Peyer's patch (tissue), 4 donors: ENCODE measurements around the gene MRPS30. TPM values are rescaled to one million over a fixed set of nuclear protein-coding genes. Genes with fewer than 3 reads are reported as not detected.

ENCODE experiments used
- DNase-seq, 3 donors: peaks; one replicate each; pipeline ENCODE4 v3.0.0-alpha.2; 2017 to 2019
- H3K27ac ChIP-seq, 4 donors: fragments of 200-600 bp; sonication (generic); one replicate each; pipeline ENCODE4 v1.5.1; 2016 to 2019
- H3K27me3 ChIP-seq, 2 donors: fragments of 200-600 bp; sonication (generic); one replicate each; pipeline ENCODE4 v1.5.1; 2019
- H3K36me3 ChIP-seq, 3 donors: fragments of 200-600 bp; sonication (generic); one replicate each; pipeline ENCODE4 v1.5.1; 2016 to 2019
- H3K4me1 ChIP-seq, 4 donors: fragments of 200-600 bp; sonication (generic); one replicate each; pipeline ENCODE4 v1.5.1; 2016 to 2019
- H3K4me3 ChIP-seq, 4 donors: fragments of 200-600 bp; sonication (generic); 1 replicate in 3 of 4; 2 replicates in 1 of 4; pipeline ENCODE4 v1.5.1; 2016 to 2019; ENCODE audit warnings: mild to moderate bottlenecking in 1 of 4
- H3K9me3 ChIP-seq, 4 donors: fragments of 200-600 bp; sonication (generic); one replicate each; pipeline ENCODE4 v1.5.1; 2016 to 2019; ENCODE audit warnings: mild to moderate bottlenecking in 1 of 4
- POLR2A ChIP-seq, 2 donors: fragments of 450-650 bp; IDR thresholded peaks; one replicate each; pipeline ENCODE4 v1.5.1; 2017; ENCODE audit warnings: antibody characterized with exemption in 2 of 2, mild to moderate bottlenecking in 2 of 2, moderate library complexity in 2 of 2
- total RNA-seq, 4 donors: library from RNA; depleted of rRNA; stranded (reverse); fragments of >200 nt; gene quantifications; one replicate each; pipeline ENCODE4 v1.1.0, GENCODE V29; 2016
- TF ChIP-seq, protein P1 (sequence below), 6 experiments: fragments of 450-650 bp in 4 of 6; fragments of 200-600 bp in 2 of 6; sonication (generic) in 1 of 6; IDR thresholded peaks; one replicate each; pipeline ENCODE4 v1.5.1; 2017 to 2019; ENCODE audit warnings: antibody characterized with exemption in 6 of 6, mild to moderate bottlenecking in 3 of 6, moderate library complexity in 1 of 6

MRPS30 gene
- total RNA-seq, 4 donors from 2014 or later = 61.1 to 75.5 (median 67.2) TPM

DNA sequence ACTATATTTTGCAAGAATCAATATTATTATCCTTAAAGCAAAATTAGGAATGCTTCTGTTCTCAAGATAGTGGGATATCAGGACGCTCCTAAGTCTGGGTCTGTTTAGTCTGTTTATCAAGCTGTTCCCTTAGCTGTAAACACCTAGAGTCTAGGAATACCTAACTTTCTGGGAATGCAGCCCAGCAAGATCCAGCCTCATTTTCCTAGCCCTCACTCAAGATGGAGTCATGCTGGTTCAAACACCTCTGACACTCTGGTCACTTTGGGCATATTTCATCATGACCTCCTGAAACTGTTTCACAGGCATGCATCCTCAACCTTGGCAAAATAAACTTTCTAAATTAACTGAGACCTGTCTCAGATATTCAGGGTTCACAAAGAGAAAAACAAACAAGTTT is 14.4 kb upstream of the MRPS30 start:
- TF ChIP-seq POLR2A (IDR thresholded peaks at IDR 0.05) = no peak
- TF ChIP-seq, protein P1, sequence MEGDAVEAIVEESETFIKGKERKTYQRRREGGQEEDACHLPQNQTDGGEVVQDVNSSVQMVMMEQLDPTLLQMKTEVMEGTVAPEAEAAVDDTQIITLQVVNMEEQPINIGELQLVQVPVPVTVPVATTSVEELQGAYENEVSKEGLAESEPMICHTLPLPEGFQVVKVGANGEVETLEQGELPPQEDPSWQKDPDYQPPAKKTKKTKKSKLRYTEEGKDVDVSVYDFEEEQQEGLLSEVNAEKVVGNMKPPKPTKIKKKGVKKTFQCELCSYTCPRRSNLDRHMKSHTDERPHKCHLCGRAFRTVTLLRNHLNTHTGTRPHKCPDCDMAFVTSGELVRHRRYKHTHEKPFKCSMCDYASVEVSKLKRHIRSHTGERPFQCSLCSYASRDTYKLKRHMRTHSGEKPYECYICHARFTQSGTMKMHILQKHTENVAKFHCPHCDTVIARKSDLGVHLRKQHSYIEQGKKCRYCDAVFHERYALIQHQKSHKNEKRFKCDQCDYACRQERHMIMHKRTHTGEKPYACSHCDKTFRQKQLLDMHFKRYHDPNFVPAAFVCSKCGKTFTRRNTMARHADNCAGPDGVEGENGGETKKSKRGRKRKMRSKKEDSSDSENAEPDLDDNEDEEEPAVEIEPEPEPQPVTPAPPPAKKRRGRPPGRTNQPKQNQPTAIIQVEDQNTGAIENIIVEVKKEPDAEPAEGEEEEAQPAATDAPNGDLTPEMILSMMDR (IDR thresholded peaks at IDR 0.05) = no peak
- Histone ChIP-seq H3K4me3 (no peak overlapping the region), H3K36me3 (no peaks in the 10 kb centered on the region), H3K9me3 (peaks cover 0 to 6% (median 2%) of the 10 kb centered on the region in 4 donors), H3K27ac (no peak overlapping the region), H3K4me1 (no peaks in the 10 kb centered on the region), H3K27me3 (no peaks in the 10 kb centered on the region)
- no peak for DNase-seq

DNA sequence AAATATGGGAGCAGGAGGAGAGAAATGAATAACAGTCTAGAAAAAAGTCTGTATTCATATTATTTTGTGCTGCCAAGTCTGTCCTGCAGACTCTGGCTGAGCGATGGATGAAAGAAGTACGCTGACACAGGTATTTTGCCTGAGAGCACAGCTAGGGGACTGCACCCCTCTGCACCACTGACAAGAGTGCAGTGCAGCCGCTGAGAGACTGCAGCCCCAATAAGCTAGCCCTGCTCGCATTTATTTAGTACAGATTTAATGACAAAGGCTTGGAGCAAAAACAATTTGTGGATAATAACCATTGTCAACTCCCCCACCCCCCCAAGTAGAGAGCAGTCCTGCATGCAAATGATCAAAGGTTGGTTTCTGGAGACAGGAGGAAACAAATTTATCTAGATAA is 13.3 kb upstream of the MRPS30 start:
- no peak for TF ChIP-seq POLR2A (IDR thresholded peaks at IDR 0.05)
- TF ChIP-seq, protein P1 (IDR thresholded peaks at IDR 0.05) = no peak
- peaks cover 0 to 6% (median 2%) of the 10 kb centered on the region in 4 donors for H3K9me3 ChIP-seq
- DNase-seq = no peak
- no peaks in the 10 kb centered on the region for H3K36me3 ChIP-seq
- H3K27ac ChIP-seq = no peak overlapping the region
- no peaks in the 10 kb centered on the region for H3K4me1 ChIP-seq
- no peak overlapping the region for H3K4me3 ChIP-seq
- H3K27me3 ChIP-seq = no peaks in the 10 kb centered on the region

DNA sequence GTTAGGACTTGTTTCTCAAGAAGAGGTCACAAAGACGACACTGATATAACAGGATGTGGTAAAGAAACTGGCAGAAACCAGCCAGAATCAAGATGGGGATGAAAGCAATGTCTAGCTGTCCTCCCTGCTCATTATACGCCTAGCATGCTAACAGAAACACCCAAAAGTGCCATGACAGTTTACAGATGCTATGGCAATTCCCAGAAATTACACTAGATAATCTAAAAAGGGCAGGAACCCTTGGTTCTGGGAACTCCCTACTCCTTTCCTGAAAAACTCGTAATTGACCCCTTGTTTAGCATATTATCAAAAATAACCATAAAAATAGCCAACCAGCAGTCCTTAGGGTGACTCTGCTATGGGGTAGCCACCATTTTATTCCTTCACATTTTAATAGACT is 10.9 kb upstream of the MRPS30 start:
- H3K4me1 ChIP-seq = no peaks in the 10 kb centered on the region
- no peaks in the 10 kb centered on the region for H3K27me3 ChIP-seq
- peaks cover 0 to 5% (median 2%) of the 10 kb centered on the region in 4 donors for H3K9me3 ChIP-seq
- no peak for DNase-seq
- no peaks in the 10 kb centered on the region for H3K36me3 ChIP-seq
- no peak overlapping the region for H3K27ac ChIP-seq
- H3K4me3 ChIP-seq = no peak overlapping the region
- no peak for TF ChIP-seq POLR2A (IDR thresholded peaks at IDR 0.05)
- TF ChIP-seq, protein P1 (IDR thresholded peaks at IDR 0.05) = no peak

DNA sequence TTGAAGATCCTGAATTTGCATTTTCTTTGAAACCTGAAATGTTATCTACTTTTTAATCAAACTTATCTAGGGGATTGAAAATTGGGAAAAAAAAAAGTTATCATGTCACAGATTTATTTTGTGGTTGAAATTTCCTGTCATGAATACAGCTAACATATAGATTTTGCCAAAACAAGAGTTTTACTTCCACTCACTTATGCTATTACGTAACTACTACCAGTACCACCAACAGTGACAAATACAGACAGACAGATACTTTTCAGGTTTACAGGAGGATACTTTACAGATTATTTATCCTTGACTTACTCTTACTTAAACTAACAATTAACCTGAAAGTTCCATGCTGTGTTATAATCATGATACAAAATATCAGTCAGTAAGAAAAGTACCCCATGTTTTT is 6.8 kb upstream of the MRPS30 start:
- no peaks in the 10 kb centered on the region for H3K9me3 ChIP-seq
- H3K27ac ChIP-seq = no peak overlapping the region
- no peak overlapping the region for H3K4me3 ChIP-seq
- TF ChIP-seq POLR2A (IDR thresholded peaks at IDR 0.05) = no peak
- TF ChIP-seq, protein P1 (IDR thresholded peaks at IDR 0.05) = no peak
- DNase-seq = no peak
- no peaks in the 10 kb centered on the region for H3K36me3 ChIP-seq
- H3K4me1 ChIP-seq = no peaks in the 10 kb centered on the region
- H3K27me3 ChIP-seq = no peaks in the 10 kb centered on the region

DNA sequence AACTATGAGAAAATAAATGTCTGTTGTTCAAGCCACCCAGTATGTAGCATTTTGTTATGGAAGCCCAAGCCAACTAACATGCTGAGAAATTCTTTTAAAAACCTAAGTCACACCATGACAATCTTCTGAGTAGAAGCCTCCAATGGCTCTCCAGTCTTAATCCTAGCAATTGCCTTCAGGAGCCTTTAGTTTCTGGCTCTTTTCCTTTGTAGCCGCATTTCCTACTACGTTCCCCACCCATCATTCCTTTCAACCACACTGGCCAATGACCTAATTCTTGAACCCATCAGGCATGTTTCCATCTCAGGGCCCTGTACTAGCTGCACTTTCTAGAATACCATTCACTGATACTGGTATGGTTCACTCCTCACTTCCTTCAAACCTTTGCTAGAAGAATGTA is 2.1 kb upstream of the MRPS30 start:
- no peak for DNase-seq
- peaks cover 0 to 14% (median 0%) of the 10 kb centered on the region in 4 donors for H3K4me1 ChIP-seq
- H3K9me3 ChIP-seq = no peaks in the 10 kb centered on the region
- H3K36me3 ChIP-seq = peaks cover 0 to 2% (median 0%) of the 10 kb centered on the region in 3 donors
- H3K27ac ChIP-seq = no peak overlapping the region
- no peaks in the 10 kb centered on the region for H3K27me3 ChIP-seq
- TF ChIP-seq, protein P1 (IDR thresholded peaks at IDR 0.05) = no peak
- TF ChIP-seq POLR2A (IDR thresholded peaks at IDR 0.05) = no peak
- no peak overlapping the region for H3K4me3 ChIP-seq

DNA sequence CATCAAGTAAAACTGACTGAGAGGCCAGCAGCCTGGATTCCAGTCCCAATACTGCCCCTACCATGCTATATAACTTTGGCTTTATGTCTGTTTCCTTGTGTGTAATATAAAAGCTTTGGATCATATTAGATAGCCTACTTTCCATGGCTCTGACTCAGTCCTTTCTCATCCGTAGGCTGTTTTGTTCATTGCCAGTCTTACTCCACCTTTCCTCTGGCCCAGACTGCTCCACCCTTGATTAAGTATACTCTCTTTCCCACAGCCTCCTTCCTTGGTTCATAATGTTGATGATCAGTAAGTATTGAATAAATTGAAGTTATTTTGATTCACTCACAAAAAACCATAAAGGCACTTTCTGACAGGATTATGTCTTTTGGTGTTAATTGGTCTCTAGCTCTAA is 1.5 kb upstream of the MRPS30 start:
- TF ChIP-seq POLR2A (IDR thresholded peaks at IDR 0.05) = no peak
- TF ChIP-seq, protein P1 (IDR thresholded peaks at IDR 0.05) = no peak
- no peak overlapping the region for H3K27ac ChIP-seq
- H3K4me3 ChIP-seq = no peak overlapping the region
- H3K9me3 ChIP-seq = no peaks in the 10 kb centered on the region
- peaks cover 0 to 14% (median 0%) of the 10 kb centered on the region in 4 donors for H3K4me1 ChIP-seq
- H3K27me3 ChIP-seq = no peaks in the 10 kb centered on the region
- no peak for DNase-seq
- H3K36me3 ChIP-seq = peaks cover 0 to 6% (median 0%) of the 10 kb centered on the region in 3 donors
